Measurements from ENCODE around the gene RFLNA.

Gene RFLNA

DNA sequence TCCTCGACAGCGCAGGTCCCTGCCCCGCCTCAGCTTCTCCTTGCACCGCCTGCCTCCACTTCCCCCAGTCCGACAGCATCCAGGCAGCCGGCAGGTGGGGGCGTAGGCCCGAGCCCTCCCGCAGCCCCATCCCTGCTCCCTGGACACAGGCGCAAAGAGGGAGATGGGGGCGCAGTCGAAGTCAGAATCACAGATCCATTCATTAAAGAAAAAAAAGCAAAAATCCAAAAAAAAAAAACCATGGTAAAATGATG is 41.2 kb downstream of the RFLNA start:
- 0 out of 2 replicates have a peak, but pooled peaks cover 11% of the 10 kb centered on the region for H3K36me3 ChIP-seq (ENCODE audit: insufficient read depth, low read length)
- no peak overlapping the region for H3K4me3 ChIP-seq (ENCODE audit: low read depth, low read length, poor library complexity, severe bottlenecking)
- TF ChIP-seq, protein P1, sequence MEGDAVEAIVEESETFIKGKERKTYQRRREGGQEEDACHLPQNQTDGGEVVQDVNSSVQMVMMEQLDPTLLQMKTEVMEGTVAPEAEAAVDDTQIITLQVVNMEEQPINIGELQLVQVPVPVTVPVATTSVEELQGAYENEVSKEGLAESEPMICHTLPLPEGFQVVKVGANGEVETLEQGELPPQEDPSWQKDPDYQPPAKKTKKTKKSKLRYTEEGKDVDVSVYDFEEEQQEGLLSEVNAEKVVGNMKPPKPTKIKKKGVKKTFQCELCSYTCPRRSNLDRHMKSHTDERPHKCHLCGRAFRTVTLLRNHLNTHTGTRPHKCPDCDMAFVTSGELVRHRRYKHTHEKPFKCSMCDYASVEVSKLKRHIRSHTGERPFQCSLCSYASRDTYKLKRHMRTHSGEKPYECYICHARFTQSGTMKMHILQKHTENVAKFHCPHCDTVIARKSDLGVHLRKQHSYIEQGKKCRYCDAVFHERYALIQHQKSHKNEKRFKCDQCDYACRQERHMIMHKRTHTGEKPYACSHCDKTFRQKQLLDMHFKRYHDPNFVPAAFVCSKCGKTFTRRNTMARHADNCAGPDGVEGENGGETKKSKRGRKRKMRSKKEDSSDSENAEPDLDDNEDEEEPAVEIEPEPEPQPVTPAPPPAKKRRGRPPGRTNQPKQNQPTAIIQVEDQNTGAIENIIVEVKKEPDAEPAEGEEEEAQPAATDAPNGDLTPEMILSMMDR (IDR thresholded peaks at IDR 0.05; ENCODE audit: low read length): no peak
- no peak for TF ChIP-seq EZH2 (IDR thresholded peaks at IDR 0.05; ENCODE audit: borderline replicate concordance, low read length)
- H3F3A ChIP-seq (ENCODE audit: insufficient read depth, low read length): no peaks in the 10 kb centered on the region
- no peak overlapping the region for H2AFZ ChIP-seq (ENCODE audit: low read length)
- H3K9ac ChIP-seq (ENCODE audit: low read length): no peak overlapping the region
- H3K27ac ChIP-seq (ENCODE audit: low read depth, low read length, poor library complexity, severe bottlenecking): no peak overlapping the region
- no peaks in the 10 kb centered on the region for H4K20me1 ChIP-seq (ENCODE audit: insufficient read depth, low read length)
- H3K9me2 ChIP-seq (ENCODE audit: low read depth, low read length): no peaks in the 10 kb centered on the region
- no peaks in the 10 kb centered on the region for H3K27me3 ChIP-seq (ENCODE audit: insufficient read depth, low read length)
- H3K79me2 ChIP-seq (ENCODE audit: insufficient read depth, low read length): no peaks in the 10 kb centered on the region
- no peak overlapping the region for H3K4me2 ChIP-seq (ENCODE audit: low read length)
- no peaks in the 10 kb centered on the region for H3K4me1 ChIP-seq (ENCODE audit: insufficient read depth, low read length, severe bottlenecking)
- no peaks in the 10 kb centered on the region for H3K9me3 ChIP-seq (ENCODE audit: low read length)

GRCh38 chr12:124336742-124337520 is 42.0 kb downstream of the RFLNA start:
- Histone ChIP-seq H2AFZ (ENCODE audit: low read length) (no peak overlapping the region), H3K9me2 (ENCODE audit: low read depth, low read length) (no peaks in the 10 kb centered on the region), H3K9ac (ENCODE audit: low read length) (no peak overlapping the region), H4K20me1 (ENCODE audit: insufficient read depth, low read length) (no peaks in the 10 kb centered on the region), H3K4me3 (ENCODE audit: low read depth, low read length, poor library complexity, severe bottlenecking) (no peak overlapping the region), H3K4me1 (ENCODE audit: insufficient read depth, low read length, severe bottlenecking) (no peaks in the 10 kb centered on the region), H3K4me2 (ENCODE audit: low read length) (no peak overlapping the region), H3K79me2 (ENCODE audit: insufficient read depth, low read length) (no peaks in the 10 kb centered on the region), H3K27ac (ENCODE audit: low read depth, low read length, poor library complexity, severe bottlenecking) (no peak overlapping the region), H3K9me3 (ENCODE audit: low read length) (no peaks in the 10 kb centered on the region), H3K36me3 (ENCODE audit: insufficient read depth, low read length) (0 out of 2 replicates have a peak, but pooled peaks cover 8% of the 10 kb centered on the region), H3K27me3 (ENCODE audit: insufficient read depth, low read length) (no peaks in the 10 kb centered on the region), H3F3A (ENCODE audit: insufficient read depth, low read length) (no peaks in the 10 kb centered on the region)
- TF ChIP-seq EZH2 (IDR thresholded peaks at IDR 0.05; ENCODE audit: borderline replicate concordance, low read length): no peak
- TF ChIP-seq, protein P1 (IDR thresholded peaks at IDR 0.05; ENCODE audit: low read length): no peak

DNA sequence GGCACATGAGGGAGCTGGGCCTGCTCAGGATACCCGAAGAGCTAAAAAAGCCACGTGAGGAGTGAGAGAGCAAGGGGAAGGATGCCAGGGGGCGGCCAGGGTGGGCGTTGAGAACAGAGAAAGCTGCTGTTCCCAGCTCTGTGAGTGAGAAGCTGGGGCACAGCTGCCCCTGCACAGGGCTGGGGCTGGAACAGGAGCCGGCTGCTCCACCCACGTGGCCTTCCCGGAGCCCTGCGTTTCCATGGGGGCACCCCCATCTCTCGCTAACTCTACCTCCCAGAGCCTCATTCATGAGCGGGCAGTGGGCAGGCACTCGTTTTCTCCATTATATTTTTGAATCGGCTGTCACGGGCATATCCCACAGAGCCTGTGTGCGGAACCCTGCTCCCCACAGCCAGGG is 42.7 kb downstream of the RFLNA start:
- TF ChIP-seq, protein P1 (IDR thresholded peaks at IDR 0.05; ENCODE audit: low read length): no peak
- TF ChIP-seq EZH2 (IDR thresholded peaks at IDR 0.05; ENCODE audit: borderline replicate concordance, low read length): no peak
- Histone ChIP-seq H3K4me1 (ENCODE audit: insufficient read depth, low read length, severe bottlenecking) (no peaks in the 10 kb centered on the region), H3K79me2 (ENCODE audit: insufficient read depth, low read length) (no peaks in the 10 kb centered on the region), H4K20me1 (ENCODE audit: insufficient read depth, low read length) (no peaks in the 10 kb centered on the region), H3K27me3 (ENCODE audit: insufficient read depth, low read length) (no peaks in the 10 kb centered on the region), H3K36me3 (ENCODE audit: insufficient read depth, low read length) (peaks cover 6% of the 10 kb centered on the region; the same call in 1 of the 2 replicates), H3K9ac (ENCODE audit: low read length) (no peak overlapping the region), H3K27ac (ENCODE audit: low read depth, low read length, poor library complexity, severe bottlenecking) (no peak overlapping the region), H3K4me2 (ENCODE audit: low read length) (no peak overlapping the region), H3K9me2 (ENCODE audit: low read depth, low read length) (no peaks in the 10 kb centered on the region), H2AFZ (ENCODE audit: low read length) (no peak overlapping the region), H3F3A (ENCODE audit: insufficient read depth, low read length) (no peaks in the 10 kb centered on the region), H3K4me3 (ENCODE audit: low read depth, low read length, poor library complexity, severe bottlenecking) (no peak overlapping the region), H3K9me3 (ENCODE audit: low read length) (no peaks in the 10 kb centered on the region)
